C4-2B (cell line): ENCODE data around the gene THAP11.

Experiments
- CTCF ChIP-seq: fragments of 450-650 bp; conservative IDR thresholded peaks from 2 replicates; pipeline ENCODE4 v1.5.1; 2017; ENCODE audit warnings: mild to moderate bottlenecking
- ZFX ChIP-seq: fragments of 450-650 bp; IDR thresholded peaks from 2 replicates; pipeline ENCODE4 v1.6.1; 2017

DNA sequence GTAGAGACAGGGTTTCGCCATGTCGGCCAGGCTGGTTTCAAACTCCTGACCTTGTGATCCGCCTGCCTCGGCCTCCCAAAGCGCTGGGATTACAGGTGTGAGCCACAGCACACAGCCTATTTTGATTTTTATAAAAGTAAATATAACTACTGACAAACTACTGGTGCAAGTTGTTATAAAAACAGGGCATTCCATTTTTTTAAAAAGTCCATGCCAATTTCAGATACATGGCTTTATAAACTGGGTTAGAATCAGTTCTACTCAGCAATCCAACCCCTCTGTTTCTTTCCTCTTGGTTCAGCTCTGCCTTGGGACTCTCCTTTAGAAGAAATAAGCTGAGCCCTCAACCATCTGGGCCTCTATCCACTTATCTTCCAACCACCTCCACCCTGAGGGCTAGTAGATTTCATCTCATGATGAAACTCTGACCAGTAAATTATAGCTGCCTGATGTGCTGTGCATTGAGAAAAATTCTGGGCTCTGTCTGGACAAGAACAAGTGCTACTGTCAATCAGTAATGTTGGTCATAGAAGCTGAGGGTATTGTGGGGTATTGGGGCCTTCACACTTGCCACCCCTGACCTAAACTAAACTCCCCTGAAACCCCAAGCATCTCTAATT, 45.9 kb upstream of the THAP11 start:
- TF ChIP-seq CTCF (no peak), ZFX (no peak)
